Caco-2 (cell line): ENCODE results near the gene CDCP1. TPM values are rescaled to one million over a fixed set of nuclear protein-coding genes. Genes with fewer than 3 reads are reported as not detected.

Experiments
- BruUV-seq: library from RNA; stranded (reverse); fragments of 400-500 nt; replicated peaks from 2 replicates; lab custom pipeline; 2021; lab: Mats Ljungman, UMichigan
- CTCF ChIA-PET: fragments of 300-600 bp; sonication (Branson Sonifier 250); formaldehyde crosslinking; loops from one replicate; lab custom pipeline; 2022; ENCODE audit warnings: antibody characterized with exemption; lab: Charles Lee
- POLR2A ChIA-PET: fragments of 300-600 bp; sonication (Branson Sonifier 250); formaldehyde crosslinking; loops from one replicate; lab custom pipeline; 2022; ENCODE audit warnings: antibody characterized with exemption; lab: Charles Lee
- DNase-seq, 2 experiments: peaks; one replicate each; pipeline versions ENCODE4 v3.0.0 to v3.0.0-alpha.2; 2020 to 2022
- H3K27me3 ChIP-seq: replicated peaks from 2 replicates; pipeline ENCODE4 v1.6.0; 2011; ENCODE audit warnings: low read length; ENCODE audit not compliant: control insufficient read depth, insufficient read depth
- H3K36me3 ChIP-seq: 2 replicates; pipeline ENCODE4 v1.5.1; 2011; ENCODE audit warnings: low read length; ENCODE audit not compliant: control insufficient read depth, insufficient read depth
- H3K4me1 ChIP-seq: fragments of 250-450 bp; sonication (Bioruptor Pico); 2 replicates; pipeline ENCODE4 v1.5.1; 2020; ENCODE audit warnings: mild to moderate bottlenecking
- H3K4me3 ChIP-seq: 2 replicates; pipeline ENCODE4 v1.5.1; 2011; ENCODE audit warnings: low read depth, mild to moderate bottlenecking, control low read depth, low read length
- H3K9me3 ChIP-seq: fragments of 250-450 bp; sonication (Bioruptor Pico); 2 replicates; pipeline ENCODE4 v1.5.1; 2020; ENCODE audit warnings: mild to moderate bottlenecking, moderate library complexity
- H3K27ac Mint-ChIP-seq: one replicate; pipeline ENCODE4 v1.8.0; 2022; ENCODE audit warnings: mixed read lengths; ENCODE audit not compliant: unreplicated experiment
- H3K27me3 Mint-ChIP-seq: one replicate; pipeline ENCODE4 v1.8.0; 2022; ENCODE audit warnings: mixed read lengths; ENCODE audit not compliant: insufficient read depth, unreplicated experiment
- H3K36me3 Mint-ChIP-seq: one replicate; pipeline ENCODE4 v1.8.0; 2022; ENCODE audit warnings: mild to moderate bottlenecking, mixed read lengths; ENCODE audit not compliant: insufficient read depth, unreplicated experiment
- H3K4me1 Mint-ChIP-seq: one replicate; pipeline ENCODE4 v1.8.0; 2022; ENCODE audit warnings: low read depth, mixed read lengths; ENCODE audit not compliant: unreplicated experiment
- H3K4me3 Mint-ChIP-seq: one replicate; pipeline ENCODE4 v1.8.0; 2022; ENCODE audit warnings: mild to moderate bottlenecking, moderate library complexity, mixed read lengths; ENCODE audit not compliant: unreplicated experiment
- H3K9me3 Mint-ChIP-seq: one replicate; pipeline ENCODE4 v1.8.0; 2022; ENCODE audit warnings: mixed read lengths; ENCODE audit not compliant: unreplicated experiment
- CTCF ChIP-seq, 2 experiments: fragments of 200-600 bp in 1 of 2; IDR thresholded peaks; 1 replicate in 1 of 2; 2 replicates in 1 of 2; pipeline versions ENCODE4 v1.5.1 to v1.8.0; 2011 to 2022; ENCODE audit warnings: antibody characterized with exemption in 1 of 2, control low read depth in 1 of 2, inconsistent platforms in 1 of 2, low read depth in 1 of 2, low read length in 1 of 2, mild to moderate bottlenecking in 1 of 2, moderate library complexity in 1 of 2; ENCODE audit not compliant: insufficient read depth in 1 of 2, severe bottlenecking in 1 of 2, unreplicated experiment in 1 of 2
- intact Hi-C: fragments of 100-400 bp; cut with micrococcal nuclease; formaldehyde crosslinking; loops from one replicate; pipeline ENCODE4 v1.10.0; 2022; ENCODE audit not compliant: unreplicated experiment
- total RNA-seq: library from RNA; stranded (reverse); gene quantifications from 2 replicates; pipeline ENCODE4 v1.2.3, GENCODE V29; 2022

CDCP1 gene
- total RNA-seq, 1 experiment from 2014 or later, result 22.5 TPM

- Mint-ChIP-seq H3K36me3 (peaks cover 5% of the 10 kb centered on the region), H3K4me1 (peaks cover 40% of the 10 kb centered on the region)
- POLR2A ChIA-PET, result no interaction called here
These were observed 21.2 kb downstream of the CDCP1 start for GRCh38 chr3:45124956-45125355.

GRCh38 chr3:45124352-45124751 is 21.8 kb downstream of the CDCP1 start:
- Histone ChIP-seq H3K4me3 (no peak overlapping the region), H3K27me3 (no peaks in the 10 kb centered on the region), H3K9me3 (no peaks in the 10 kb centered on the region), H3K36me3 (no peaks in the 10 kb centered on the region; the same call in none of the 2 replicates), H3K4me1 (peaks cover 48% of the 10 kb centered on the region)
- Mint-ChIP-seq H3K9me3 (no peaks in the 10 kb centered on the region), H3K4me1 (peaks cover 46% of the 10 kb centered on the region), H3K4me3 (no peak overlapping the region), H3K27me3 (no peaks in the 10 kb centered on the region), H3K36me3 (peaks cover 7% of the 10 kb centered on the region), H3K27ac (no peak overlapping the region)
- CTCF ChIA-PET, result interaction anchor here (1.9 kb wide), 1 partner anchor 86 kb away, joined by 14 read pairs; no protein-coding TSS in a partner anchor
- intact Hi-C loops, result no loop called here
- no peak for DNase-seq
- no peak for TF ChIP-seq CTCF (IDR thresholded peaks at IDR 0.05; ENCODE audit: insufficient read depth in 1 of 2, low read depth in 1 of 2, low read length in 1 of 2, severe bottlenecking in 1 of 2, unreplicated experiment in 1 of 2)
- no TSS peak for BruUV-seq
- POLR2A ChIA-PET, result no interaction called here

More at GRCh38 chr3:45124956-45125355, 21.2 kb downstream of the CDCP1 start:
- BruUV-seq, result no TSS peak
- Histone ChIP-seq H3K4me1 (peaks cover 41% of the 10 kb centered on the region), H3K9me3 (no peaks in the 10 kb centered on the region), H3K36me3 (no peaks in the 10 kb centered on the region; the same call in none of the 2 replicates), H3K27me3 (no peaks in the 10 kb centered on the region), H3K4me3 (no peak overlapping the region)
- Mint-ChIP-seq H3K27me3 (no peaks in the 10 kb centered on the region), H3K4me3 (no peak overlapping the region), H3K9me3 (no peaks in the 10 kb centered on the region), H3K27ac (no peak overlapping the region)
- CTCF ChIA-PET, result no interaction called here
- no peak for TF ChIP-seq CTCF (IDR thresholded peaks at IDR 0.05; ENCODE audit: insufficient read depth in 1 of 2, low read depth in 1 of 2, low read length in 1 of 2, severe bottlenecking in 1 of 2, unreplicated experiment in 1 of 2)
- no peak for DNase-seq
- intact Hi-C loops, result no loop called here

- Mint-ChIP-seq H3K27me3 (no peaks in the 10 kb centered on the region), H3K36me3 (peaks cover 7% of the 10 kb centered on the region), H3K4me3 (no peak overlapping the region), H3K4me1 (peaks cover 52% of the 10 kb centered on the region), H3K9me3 (no peaks in the 10 kb centered on the region), H3K27ac (no peak overlapping the region)
- Histone ChIP-seq H3K4me3 (no peak overlapping the region), H3K9me3 (no peaks in the 10 kb centered on the region), H3K27me3 (no peaks in the 10 kb centered on the region), H3K4me1 (peaks cover 54% of the 10 kb centered on the region), H3K36me3 (no peaks in the 10 kb centered on the region; the same call in none of the 2 replicates)
- POLR2A ChIA-PET, result no interaction called here
- intact Hi-C loops, result no loop called here
- CTCF ChIA-PET, result interaction anchor here (1.9 kb wide), 1 partner anchor 87 kb away, joined by 14 read pairs; no protein-coding TSS in a partner anchor
- TF ChIP-seq CTCF (IDR thresholded peaks at IDR 0.05; ENCODE audit: insufficient read depth in 1 of 2, low read depth in 1 of 2, low read length in 1 of 2, severe bottlenecking in 1 of 2, unreplicated experiment in 1 of 2), result no peak
- BruUV-seq, result no TSS peak
- no peak for DNase-seq
These were observed 22.5 kb downstream of the CDCP1 start for GRCh38 chr3:45123581-45124269.
